ENCODE data around the gene NUP210L.

NUP210L gene

DNA sequence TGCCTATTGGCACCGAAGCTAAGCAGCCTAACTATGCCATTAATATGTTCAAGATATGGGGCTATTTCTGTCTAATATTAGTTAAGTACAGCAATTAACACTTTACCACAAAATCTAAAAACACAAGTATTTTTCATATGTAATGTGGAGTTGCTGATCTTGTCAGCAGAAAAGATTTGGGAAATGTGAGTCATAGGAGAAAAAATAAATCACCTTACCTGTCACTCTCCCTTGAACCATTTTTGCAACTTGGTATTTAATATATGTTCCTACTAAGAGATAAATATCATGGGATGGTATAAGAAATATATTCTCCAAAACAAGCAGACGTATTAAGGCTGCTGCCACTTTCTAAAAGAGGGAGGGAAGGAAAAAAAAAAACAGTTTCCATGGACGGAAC lies 17.0 kb downstream of the NUP210L start:
- H3K9me3 ChIP-seq (ENCODE audit: control insufficient read depth, insufficient read depth, low read depth, low read length), result no peaks in the 10 kb centered on the region
- ChIA-PET POLR2A (no interaction called here), CTCF (interaction anchor here (0.7 kb wide), 2 partner anchors 9 to 20 kb away, joined by 5 to 8 read pairs; no protein-coding TSS in a partner anchor)
- H3K4me3 ChIP-seq (ENCODE audit: low read depth, low read length), result no peak overlapping the region
- H3K4me1 ChIP-seq (ENCODE audit: control insufficient read depth, insufficient read depth, low read length), result no peaks in the 10 kb centered on the region
- no peak overlapping the region for H3K27ac ChIP-seq (ENCODE audit: extremely low read depth, low read depth, low read length)
- TF ChIP-seq RBAK (tag by site-specific recombination; IDR thresholded peaks at IDR 0.05) (no peak), ZNF148 (tag by site-specific recombination; IDR thresholded peaks at IDR 0.05; ENCODE audit: borderline replicate concordance) (no peak), WT1 (tag by site-specific recombination; IDR thresholded peaks at IDR 0.05) (no peak), GFI1B (tag by site-specific recombination; IDR thresholded peaks at IDR 0.05) (no peak), ZNF677 (tag by site-specific recombination; IDR thresholded peaks at IDR 0.05) (no peak), HOXC10 (CRISPR knock-in tag; IDR thresholded peaks at IDR 0.05) (no peak), ZNF423 (tag by site-specific recombination; IDR thresholded peaks at IDR 0.05) (no peak), ZNF23 (tag by site-specific recombination; IDR thresholded peaks at IDR 0.05; ENCODE audit: borderline replicate concordance) (no peak), ZSCAN18 (tag by site-specific recombination; IDR thresholded peaks at IDR 0.05) (no peak), ZNF366 (tag by site-specific recombination; conservative IDR thresholded peaks at IDR 0.05) (no peak), ZNF112 (tag by site-specific recombination; IDR thresholded peaks at IDR 0.05) (no peak), ZEB2 (tag by site-specific recombination; IDR thresholded peaks at IDR 0.05) (no peak)
- TF ChIP-seq, protein P1, sequence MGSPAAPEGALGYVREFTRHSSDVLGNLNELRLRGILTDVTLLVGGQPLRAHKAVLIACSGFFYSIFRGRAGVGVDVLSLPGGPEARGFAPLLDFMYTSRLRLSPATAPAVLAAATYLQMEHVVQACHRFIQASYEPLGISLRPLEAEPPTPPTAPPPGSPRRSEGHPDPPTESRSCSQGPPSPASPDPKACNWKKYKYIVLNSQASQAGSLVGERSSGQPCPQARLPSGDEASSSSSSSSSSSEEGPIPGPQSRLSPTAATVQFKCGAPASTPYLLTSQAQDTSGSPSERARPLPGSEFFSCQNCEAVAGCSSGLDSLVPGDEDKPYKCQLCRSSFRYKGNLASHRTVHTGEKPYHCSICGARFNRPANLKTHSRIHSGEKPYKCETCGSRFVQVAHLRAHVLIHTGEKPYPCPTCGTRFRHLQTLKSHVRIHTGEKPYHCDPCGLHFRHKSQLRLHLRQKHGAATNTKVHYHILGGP (tag by site-specific recombination; IDR thresholded peaks at IDR 0.05), result no peak
- TF ChIP-seq, protein P2, sequence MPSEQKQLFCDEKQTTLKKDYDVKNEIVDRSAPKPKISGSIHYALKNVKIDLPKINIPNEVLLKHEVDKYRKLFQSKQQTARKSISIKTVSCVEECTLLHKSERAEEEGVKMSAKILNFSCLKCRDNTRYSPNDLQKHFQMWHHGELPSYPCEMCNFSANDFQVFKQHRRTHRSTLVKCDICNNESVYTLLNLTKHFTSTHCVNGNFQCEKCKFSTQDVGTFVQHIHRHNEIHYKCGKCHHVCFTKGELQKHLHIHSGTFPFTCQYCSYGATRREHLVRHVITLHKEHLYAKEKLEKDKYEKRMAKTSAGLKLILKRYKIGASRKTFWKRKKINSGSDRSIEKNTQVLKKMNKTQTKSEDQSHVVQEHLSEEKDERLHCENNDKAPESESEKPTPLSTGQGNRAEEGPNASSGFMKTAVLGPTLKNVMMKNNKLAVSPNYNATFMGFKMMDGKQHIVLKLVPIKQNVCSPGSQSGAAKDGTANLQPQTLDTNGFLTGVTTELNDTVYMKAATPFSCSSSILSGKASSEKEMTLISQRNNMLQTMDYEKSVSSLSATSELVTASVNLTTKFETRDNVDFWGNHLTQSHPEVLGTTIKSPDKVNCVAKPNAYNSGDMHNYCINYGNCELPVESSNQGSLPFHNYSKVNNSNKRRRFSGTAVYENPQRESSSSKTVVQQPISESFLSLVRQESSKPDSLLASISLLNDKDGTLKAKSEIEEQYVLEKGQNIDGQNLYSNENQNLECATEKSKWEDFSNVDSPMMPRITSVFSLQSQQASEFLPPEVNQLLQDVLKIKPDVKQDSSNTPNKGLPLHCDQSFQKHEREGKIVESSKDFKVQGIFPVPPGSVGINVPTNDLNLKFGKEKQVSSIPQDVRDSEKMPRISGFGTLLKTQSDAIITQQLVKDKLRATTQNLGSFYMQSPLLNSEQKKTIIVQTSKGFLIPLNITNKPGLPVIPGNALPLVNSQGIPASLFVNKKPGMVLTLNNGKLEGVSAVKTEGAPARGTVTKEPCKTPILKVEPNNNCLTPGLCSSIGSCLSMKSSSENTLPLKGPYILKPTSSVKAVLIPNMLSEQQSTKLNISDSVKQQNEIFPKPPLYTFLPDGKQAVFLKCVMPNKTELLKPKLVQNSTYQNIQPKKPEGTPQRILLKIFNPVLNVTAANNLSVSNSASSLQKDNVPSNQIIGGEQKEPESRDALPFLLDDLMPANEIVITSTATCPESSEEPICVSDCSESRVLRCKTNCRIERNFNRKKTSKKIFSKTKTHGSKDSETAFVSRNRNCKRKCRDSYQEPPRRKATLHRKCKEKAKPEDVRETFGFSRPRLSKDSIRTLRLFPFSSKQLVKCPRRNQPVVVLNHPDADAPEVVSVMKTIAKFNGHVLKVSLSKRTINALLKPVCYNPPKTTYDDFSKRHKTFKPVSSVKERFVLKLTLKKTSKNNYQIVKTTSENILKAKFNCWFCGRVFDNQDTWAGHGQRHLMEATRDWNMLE (tag by site-specific recombination; conservative IDR thresholded peaks at IDR 0.05; ENCODE audit: low read depth), result no peak
- TF ChIP-seq, protein P3, sequence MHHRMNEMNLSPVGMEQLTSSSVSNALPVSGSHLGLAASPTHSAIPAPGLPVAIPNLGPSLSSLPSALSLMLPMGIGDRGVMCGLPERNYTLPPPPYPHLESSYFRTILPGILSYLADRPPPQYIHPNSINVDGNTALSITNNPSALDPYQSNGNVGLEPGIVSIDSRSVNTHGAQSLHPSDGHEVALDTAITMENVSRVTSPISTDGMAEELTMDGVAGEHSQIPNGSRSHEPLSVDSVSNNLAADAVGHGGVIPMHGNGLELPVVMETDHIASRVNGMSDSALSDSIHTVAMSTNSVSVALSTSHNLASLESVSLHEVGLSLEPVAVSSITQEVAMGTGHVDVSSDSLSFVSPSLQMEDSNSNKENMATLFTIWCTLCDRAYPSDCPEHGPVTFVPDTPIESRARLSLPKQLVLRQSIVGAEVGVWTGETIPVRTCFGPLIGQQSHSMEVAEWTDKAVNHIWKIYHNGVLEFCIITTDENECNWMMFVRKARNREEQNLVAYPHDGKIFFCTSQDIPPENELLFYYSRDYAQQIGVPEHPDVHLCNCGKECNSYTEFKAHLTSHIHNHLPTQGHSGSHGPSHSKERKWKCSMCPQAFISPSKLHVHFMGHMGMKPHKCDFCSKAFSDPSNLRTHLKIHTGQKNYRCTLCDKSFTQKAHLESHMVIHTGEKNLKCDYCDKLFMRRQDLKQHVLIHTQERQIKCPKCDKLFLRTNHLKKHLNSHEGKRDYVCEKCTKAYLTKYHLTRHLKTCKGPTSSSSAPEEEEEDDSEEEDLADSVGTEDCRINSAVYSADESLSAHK (tag by site-specific recombination; IDR thresholded peaks at IDR 0.05), result no peak
- H3K36me3 ChIP-seq (ENCODE audit: control insufficient read depth in 2 of 2, insufficient read depth in 1 of 2, low read length in 2 of 2), result no peaks in the 10 kb centered on the region
